ENCODE measurements around the gene GJB1. TPM values are rescaled to one million over a fixed set of nuclear protein-coding genes. Genes with fewer than 3 reads are reported as not detected.

Gene GJB1
- total RNA-seq, 1 experiment from 2014 or later: not detected

DNA sequence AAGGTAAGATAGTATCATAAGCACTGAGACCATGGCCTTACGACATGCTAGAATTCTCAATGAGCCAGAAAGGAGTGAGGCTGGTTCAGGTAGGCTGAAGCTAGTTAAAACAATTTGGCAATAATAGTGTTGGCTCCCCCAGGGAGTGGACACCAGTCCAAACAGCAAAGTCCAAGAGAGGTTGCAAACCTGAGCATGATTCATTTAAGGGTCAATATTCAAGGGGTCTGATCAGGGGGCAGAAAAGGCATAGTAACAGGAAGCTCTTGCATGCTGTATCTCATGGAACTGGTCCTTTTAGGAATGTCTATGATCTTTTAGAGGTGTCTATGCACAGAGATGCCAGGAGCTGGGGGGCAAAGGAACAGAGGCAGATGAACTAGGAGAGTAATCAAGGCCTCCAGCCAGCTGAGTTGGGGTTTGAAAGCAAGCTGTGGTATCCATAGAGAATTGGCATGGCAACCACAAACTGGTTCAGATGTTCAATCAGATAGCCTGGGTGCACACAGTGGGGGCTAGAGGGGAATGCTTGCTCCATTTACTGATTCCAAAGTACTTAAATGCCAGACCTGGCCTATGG, 5.1 kb downstream of the GJB1 start:
- no peak overlapping the region for H2AK5ac ChIP-seq (ENCODE audit: insufficient read length, low read length)
- H3K27me3 ChIP-seq (ENCODE audit: insufficient read depth, low read length): no peaks in the 10 kb centered on the region
- no peak for DNase-seq
- no peak overlapping the region for H2BK12ac ChIP-seq (ENCODE audit: insufficient read length, low read depth, low read length)
- H3K23me2 ChIP-seq (ENCODE audit: insufficient read length, low read depth, low read length, poor library complexity, severe bottlenecking): no peaks in the 10 kb centered on the region
- H3K9ac ChIP-seq (ENCODE audit: extremely low read depth, insufficient read length, low read length): no peak overlapping the region
- peaks cover 0 to 10% (median 5%) of the 10 kb centered on the region in 3 experiments; a peak in 3 of 7 replicates for H3K36me3 Mint-ChIP-seq (ENCODE audit: insufficient read depth in 1 of 3, low read depth in 3 of 3)
- H2BK20ac ChIP-seq (ENCODE audit: low read depth, low read length, poor library complexity, severe bottlenecking): no peak overlapping the region
- H2BK5ac ChIP-seq (ENCODE audit: insufficient read length, low read length): no peak overlapping the region
- H3K4me3 Mint-ChIP-seq: no peak overlapping the region
- no peak overlapping the region for H3T11ph ChIP-seq (ENCODE audit: low read length)
- H3K9me3 Mint-ChIP-seq: peaks cover 68 to 84% of the 10 kb centered on the region in 2 experiments
- no peak overlapping the region for H2BK15ac ChIP-seq (ENCODE audit: low read depth, low read length)
- H3K4ac ChIP-seq (ENCODE audit: low read depth, low read length): no peak overlapping the region
- no peak overlapping the region for H3K27ac Mint-ChIP-seq
- no peak overlapping the region for H3K4me2 ChIP-seq (ENCODE audit: insufficient read depth, insufficient read length, low read length)
- no peak overlapping the region for H4K91ac ChIP-seq (ENCODE audit: insufficient read length, low read depth, low read length)
- no peaks in the 10 kb centered on the region; the same call in 1 of the 2 replicates for H3K27me3 Mint-ChIP-seq (ENCODE audit: low read depth)
- H3K4me1 Mint-ChIP-seq: peaks cover 17 to 33% of the 10 kb centered on the region in 2 experiments
- no peaks in the 10 kb centered on the region for H3K79me2 ChIP-seq (ENCODE audit: insufficient read depth, low read length)
- no peak overlapping the region for H3K56ac ChIP-seq (ENCODE audit: insufficient read length, low read depth, low read length)
- TF ChIP-seq, protein P1, sequence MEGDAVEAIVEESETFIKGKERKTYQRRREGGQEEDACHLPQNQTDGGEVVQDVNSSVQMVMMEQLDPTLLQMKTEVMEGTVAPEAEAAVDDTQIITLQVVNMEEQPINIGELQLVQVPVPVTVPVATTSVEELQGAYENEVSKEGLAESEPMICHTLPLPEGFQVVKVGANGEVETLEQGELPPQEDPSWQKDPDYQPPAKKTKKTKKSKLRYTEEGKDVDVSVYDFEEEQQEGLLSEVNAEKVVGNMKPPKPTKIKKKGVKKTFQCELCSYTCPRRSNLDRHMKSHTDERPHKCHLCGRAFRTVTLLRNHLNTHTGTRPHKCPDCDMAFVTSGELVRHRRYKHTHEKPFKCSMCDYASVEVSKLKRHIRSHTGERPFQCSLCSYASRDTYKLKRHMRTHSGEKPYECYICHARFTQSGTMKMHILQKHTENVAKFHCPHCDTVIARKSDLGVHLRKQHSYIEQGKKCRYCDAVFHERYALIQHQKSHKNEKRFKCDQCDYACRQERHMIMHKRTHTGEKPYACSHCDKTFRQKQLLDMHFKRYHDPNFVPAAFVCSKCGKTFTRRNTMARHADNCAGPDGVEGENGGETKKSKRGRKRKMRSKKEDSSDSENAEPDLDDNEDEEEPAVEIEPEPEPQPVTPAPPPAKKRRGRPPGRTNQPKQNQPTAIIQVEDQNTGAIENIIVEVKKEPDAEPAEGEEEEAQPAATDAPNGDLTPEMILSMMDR (conservative IDR thresholded peaks at IDR 0.05): no peak
- no peak overlapping the region for H4K5ac ChIP-seq (ENCODE audit: insufficient read length, low read depth, low read length)
- H3K14ac ChIP-seq (ENCODE audit: insufficient read depth, low read length): no peak overlapping the region
- WGBS (ENCODE audit: extremely low coverage, insufficient read length, low lambda C conversion rate): no CpG with 5 or more reads among the region's 1 CpG
- H3K18ac ChIP-seq (ENCODE audit: insufficient read length, low read depth, low read length): no peak overlapping the region
- H4K8ac ChIP-seq (replicated peaks; ENCODE audit: insufficient read length, low read depth, low read length): no peak overlapping the region
- no peak overlapping the region for H2AFZ ChIP-seq (ENCODE audit: low read length)
- no peaks in the 10 kb centered on the region for H4K20me1 ChIP-seq (ENCODE audit: control insufficient read depth, insufficient read depth, insufficient read length)
- no peaks in the 10 kb centered on the region for H3K4me1 ChIP-seq (ENCODE audit: insufficient read depth, low read length)
- no peak overlapping the region for H2BK120ac ChIP-seq (ENCODE audit: low read depth, low read length, poor library complexity, severe bottlenecking)
- no peak overlapping the region for H3K27ac ChIP-seq (ENCODE audit: insufficient read length, low read depth, low read length)
- H3K9me3 ChIP-seq (ENCODE audit: control insufficient read depth, low read depth, low read length): peaks cover 23% of the 10 kb centered on the region
- H3K23ac ChIP-seq (ENCODE audit: insufficient read length, low read depth, low read length): no peak overlapping the region
- H3K79me1 ChIP-seq (ENCODE audit: insufficient read depth, low read depth, low read length, poor library complexity, severe bottlenecking): no peaks in the 10 kb centered on the region

Measured in H9 (cell line).